Heart left ventricle (tissue), 13 donors: ENCODE measurements around the gene MSL3B.

Source experiments
- CTCF ChIP-seq, 12 donors: fragments of 200-600 bp; sonication (generic) in 4 of 12; IDR thresholded peaks; one replicate each; pipeline versions ENCODE4 v1.5.0 to v1.8.0; 2018 to 2022; ENCODE audit warnings: antibody characterized with exemption in 12 of 12, mild to moderate bottlenecking in 5 of 12
- POLR2A ChIP-seq, 2 donors: fragments of 450-650 bp; IDR thresholded peaks; one replicate each; pipeline ENCODE4 v1.6.1; 2017; ENCODE audit warnings: antibody characterized with exemption in 2 of 2, mild to moderate bottlenecking in 2 of 2, moderate library complexity in 2 of 2
- donor health status: ischemic (EF 13 %, LVEDD 7.1; RV severe dilation, severe dysfunction).
- donor health status: DM: no; HTN: yes; CAD: no.
- donor health status: DM: no; HTN: no; CAD: no.
- donor health status: ischemic (EF 25% LVEDD 6.9; RV normal size, moderate dysfunction).
- donor health status: ischemic (EF 25% LVEDD 5.7; RV mildly dilated, moderate dysfunction).
- donor health status: ischemic (EF 35%, LVEDD 5.7; RV mildly dilated, moderate dysfunction).
- donor health status: nonischemic (EF 11% LVEDD 7.7; RV severe dilation, severe dysfunction).
- donor health status: DM: yes; HTN: yes; CAD: no.
- donor health status: PGD.
- donor health status: ischemic (EF 29% LVEDD 5.4; RV normal size, mild dysfunction).
- donor health status: nonischemic (EF 23%, LVEDD 6.1; RV moderate dilation, normal function).

DNA sequence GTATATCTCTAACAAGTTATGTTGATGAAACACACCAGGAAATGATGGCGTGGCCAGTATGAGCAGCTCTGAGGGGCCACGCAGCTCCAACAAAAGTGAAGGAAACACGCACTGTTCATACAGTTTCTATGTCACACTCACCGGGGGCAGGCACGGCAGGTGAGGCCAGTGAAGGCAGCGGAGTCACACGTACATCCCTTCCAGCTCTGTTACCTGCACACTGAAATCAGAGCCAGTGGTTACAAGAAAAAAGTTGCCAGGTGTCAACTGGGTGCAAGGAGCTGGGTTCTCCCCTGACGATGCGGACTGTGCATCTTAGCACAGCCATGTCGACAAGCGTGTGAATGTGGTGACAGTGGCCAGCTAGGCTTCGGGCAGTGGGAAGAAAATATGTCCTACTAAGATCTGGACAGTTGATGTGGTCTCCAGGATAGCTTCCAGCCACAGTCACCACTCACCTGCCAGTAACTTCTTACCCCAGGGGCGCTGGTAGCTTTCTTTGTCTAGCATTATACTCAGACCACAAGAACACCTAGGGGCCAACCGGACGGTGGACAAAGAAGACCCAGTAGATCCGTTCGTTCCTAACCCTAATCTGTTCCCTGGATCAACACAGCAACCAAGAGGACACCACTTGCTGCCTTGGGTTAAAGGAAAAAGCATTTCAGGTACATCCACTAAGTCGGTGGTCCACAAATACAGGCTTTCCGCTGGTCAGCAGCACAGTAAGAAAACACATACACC is 23.9 kb downstream of the MSL3B start:
- TF ChIP-seq CTCF (IDR thresholded peaks at IDR 0.05) (no peak), POLR2A (IDR thresholded peaks at IDR 0.05) (no peak)
